NOMO-1 treated with dmso at 0.1 percent for 144 hours (cell line): ENCODE measurements around the gene EIF1.
"Not testable (repeated sequence)": the region's sequence is repeated elsewhere in the genome, so short reads cannot be mapped to it uniquely, and the experiment has no call there.

Source experiments
- DNase-seq: peaks from one replicate; lab custom pipeline; 2025; ENCODE audit not compliant: unreplicated experiment; lab: John Stamatoyannopoulos, UW

EIF1 gene

DNA sequence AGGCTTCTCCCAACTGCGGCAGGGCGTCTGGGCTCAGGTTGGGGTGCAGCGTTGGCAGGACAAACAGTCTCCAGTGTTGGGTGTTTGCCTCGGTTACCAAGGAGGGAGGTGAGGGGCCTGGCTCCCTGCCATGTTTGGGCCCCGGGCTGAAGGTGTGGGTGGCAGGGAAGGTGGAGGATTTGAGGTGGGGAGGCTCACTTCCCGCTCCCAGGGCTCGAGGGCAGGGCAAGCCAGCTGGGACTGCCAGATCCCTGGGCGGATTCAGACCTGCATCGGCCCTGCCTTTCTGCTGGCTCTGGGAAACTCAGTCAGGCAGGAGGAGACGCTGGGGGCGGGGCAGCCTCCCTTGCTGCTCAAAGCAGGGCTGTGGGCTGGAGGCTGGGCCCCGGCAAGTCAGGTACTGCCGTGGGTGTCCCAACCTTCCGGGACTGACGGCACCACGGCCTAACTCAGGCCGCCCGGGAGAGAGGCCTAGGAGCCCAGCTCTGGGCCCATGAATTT is 33.0 kb upstream of the EIF1 start:
- DNase-seq: no peak

GRCh38 chr17:41656249-41657023 is 32.2 kb upstream of the EIF1 start:
- DNase-seq: no peak

DNA sequence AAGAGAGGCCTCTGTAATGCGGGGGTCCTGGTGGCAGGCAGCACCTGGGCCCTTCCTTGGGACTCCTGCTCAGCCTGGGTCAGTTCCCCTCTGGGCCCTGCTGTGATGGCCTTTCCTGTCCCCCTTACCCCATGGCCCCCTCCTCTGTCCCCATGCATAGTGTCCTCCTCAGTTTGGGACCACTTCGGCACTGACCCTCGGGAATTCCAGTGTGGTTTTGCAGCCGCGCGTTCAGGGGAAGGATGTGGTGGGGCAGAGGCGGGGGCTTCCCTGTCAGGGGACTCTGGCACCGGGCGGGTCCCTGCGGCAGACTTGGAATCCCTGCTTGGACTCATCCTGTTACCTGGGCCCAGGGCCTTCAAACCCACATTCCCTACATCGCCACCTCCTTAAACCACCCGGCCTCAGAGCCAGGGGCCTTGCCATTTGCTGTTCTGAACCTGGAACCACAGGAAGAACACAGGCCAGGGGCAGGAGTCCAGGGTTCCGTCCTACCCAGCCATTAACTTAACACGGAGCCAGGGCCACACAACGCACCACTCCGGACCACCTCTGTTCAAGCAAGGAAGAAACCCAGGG is 31.4 kb upstream of the EIF1 start:
- no peak for DNase-seq

- DNase-seq: no peak
These were observed 30.7 kb upstream of the EIF1 start for GRCh38 chr17:41657936-41658335.

DNA sequence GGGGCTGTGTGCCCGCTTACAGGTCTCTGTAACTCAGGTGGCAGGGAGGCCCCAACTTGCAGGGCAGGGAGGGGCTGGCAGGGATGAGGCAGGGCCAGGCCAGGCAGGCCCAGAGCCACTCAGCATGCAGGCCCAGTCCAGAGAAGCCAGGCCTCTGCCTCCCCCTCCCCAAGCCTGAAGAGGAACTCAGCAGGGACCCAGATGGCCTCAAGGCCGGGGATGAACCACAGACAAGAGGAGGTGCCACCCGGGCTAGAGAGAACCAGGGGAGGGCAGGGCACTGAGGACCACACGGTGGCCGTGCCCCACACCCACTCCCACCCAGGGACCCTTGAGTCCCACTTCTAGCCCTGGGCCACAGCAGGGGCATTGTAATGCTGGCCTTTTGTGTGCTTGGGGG is 29.8 kb upstream of the EIF1 start:
- DNase-seq: no peak

GRCh38 chr17:41659427-41660212 is 29.1 kb upstream of the EIF1 start:
- DNase-seq: no peak

GRCh38 chr17:41660221-41660711 is 28.4 kb upstream of the EIF1 start:
- DNase-seq: no peak

DNA sequence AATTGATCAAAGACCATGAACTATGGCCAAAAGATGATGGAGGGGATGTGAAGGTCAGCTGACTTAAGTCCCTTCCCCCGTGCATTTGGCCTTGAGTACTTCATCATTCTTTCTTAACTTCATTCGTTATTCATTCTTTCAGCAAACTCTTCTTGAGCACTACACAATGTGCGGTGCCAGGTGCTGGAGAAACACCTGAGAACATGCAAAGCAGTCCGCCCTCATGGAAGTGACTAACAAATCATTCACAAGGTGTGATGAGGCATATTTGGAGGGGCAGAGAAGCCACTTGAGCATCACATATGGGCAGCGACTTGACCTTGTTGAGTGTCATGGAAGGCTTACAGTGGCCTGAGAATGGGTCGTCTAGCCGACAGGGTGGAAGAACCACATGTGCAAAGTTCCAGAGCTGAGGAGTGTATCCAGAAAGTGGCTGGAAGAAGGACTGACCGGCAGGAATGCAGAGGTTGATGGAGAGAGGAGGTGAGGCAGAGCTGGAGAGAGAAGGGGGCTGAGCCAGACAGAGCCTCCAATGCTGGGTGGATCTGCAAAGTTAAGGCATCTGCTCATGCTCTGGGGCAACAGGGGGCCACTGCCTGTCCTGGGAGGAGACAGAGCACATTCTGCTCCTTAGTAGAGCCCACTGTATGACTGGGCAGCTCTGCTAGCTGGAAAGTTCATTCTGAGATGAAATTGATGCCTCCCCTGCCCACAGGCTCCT is 25.1 kb upstream of the EIF1 start:
- DNase-seq: no peak

DNA sequence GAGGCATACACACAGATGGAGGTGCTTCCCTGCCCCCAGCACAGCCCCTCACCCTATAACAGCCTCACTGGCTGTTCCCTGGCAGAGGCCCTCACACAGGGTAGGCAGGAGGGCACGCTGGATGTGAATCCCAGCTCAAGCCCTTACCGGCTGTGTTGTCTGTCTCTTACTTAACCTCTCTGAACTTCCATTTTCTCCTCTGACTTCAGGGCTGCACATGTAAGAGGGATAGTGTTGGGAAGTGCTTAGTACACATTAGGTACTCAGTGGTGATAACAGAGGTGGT is 24.6 kb upstream of the EIF1 start:
- DNase-seq: no peak

DNA sequence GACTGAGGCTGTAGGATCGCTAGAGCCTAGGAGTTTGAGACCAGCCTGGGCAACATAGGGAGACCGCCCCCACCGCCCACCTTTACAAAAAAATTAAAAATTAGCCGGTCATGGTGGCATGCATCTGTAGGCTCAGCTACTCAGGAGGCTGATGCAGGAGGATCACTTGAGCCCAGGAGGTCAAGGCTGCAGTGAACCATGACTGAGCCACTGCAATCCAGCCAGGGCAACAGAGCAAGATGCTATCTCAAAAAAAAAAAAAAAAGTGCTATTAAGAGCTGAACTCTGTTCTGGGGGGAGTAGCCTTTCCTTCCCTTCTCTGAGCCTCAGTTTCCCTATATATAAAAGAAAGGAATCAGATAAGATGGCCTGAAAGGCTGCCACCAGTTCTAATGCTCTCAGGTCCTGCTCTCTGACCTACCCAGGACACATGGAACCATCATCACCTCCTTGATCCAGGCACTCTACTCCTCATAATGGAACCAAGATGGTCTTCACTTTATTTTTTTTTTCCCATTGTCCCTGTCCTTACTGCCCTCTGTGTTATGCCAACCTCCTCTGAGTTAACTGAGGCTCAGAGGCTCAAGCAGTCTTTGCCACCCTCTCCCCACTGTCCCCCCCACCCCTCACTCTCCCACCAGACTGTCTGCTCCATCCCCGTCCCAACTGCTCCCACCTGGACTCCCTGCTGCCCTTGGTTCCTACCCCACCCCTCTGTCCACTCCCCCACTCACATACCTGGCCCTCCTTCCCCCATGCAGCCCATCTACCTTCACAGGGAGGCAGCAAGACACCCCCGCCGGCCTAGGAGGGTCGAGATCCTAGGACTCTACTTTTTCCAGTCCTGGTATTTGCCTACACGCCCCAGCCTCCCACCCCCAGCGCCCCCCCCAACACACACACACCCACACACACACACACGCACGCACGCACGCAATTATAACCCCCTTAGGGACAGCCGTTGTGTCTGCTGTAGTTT is 23.8 kb upstream of the EIF1 start:
- no peak for DNase-seq

DNA sequence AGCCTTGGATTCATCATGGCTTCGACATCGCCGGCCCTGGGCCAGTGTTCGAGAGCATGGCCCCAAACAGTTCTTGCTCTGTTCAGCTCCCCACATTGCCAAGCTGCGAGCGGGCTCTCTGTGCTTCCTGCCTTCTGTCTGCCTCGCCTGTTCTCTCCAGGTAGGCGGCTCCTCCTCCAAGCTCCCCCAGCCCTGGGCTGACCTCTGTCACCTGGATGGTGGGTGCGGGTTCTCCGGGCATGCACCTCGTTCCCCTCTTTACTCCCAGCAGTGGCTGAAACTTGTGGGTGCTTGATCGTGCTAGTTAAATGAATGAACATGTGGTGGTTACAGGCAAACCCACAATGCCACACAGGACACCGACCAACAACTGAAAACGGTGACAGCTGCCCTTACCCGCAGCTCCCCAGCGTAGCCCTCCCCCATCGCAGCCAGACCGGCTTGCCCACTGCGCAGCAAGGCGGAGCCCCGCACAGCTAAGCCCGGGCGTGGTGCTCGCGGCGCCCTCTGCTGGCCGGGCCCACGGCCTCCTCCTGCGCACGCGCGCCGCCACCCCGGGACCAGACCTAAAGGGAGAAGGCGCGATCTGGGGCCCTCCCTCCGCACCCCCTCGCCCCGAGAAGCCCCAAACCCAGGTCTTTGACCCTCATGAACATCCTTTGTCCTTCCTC is 23.0 kb upstream of the EIF1 start:
- peak; percentile 65 for DNase-seq

DNA sequence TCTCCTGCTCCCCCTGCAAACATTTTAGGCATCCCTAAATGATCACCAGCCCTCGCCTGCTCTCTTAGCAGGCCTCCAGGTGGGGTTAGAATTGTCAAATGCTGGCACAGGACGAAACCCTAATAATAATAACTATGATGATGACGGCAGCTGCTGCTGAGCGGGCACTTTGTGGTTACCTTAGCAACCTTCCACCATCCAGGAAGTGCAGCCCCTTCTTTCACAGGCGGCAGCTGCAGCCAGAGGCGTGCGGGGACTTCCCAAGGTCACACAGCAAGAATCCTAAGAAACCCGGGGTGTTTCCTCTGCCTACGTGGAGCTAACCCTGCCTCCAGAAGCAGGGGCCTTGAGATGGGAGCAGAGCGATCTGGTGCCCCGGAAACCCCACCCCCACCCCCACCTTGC is 22.4 kb upstream of the EIF1 start:
- DNase-seq: no peak

GRCh38 chr17:41666708-41667279 is 21.9 kb upstream of the EIF1 start:
- DNase-seq: peak; percentile 89

DNA sequence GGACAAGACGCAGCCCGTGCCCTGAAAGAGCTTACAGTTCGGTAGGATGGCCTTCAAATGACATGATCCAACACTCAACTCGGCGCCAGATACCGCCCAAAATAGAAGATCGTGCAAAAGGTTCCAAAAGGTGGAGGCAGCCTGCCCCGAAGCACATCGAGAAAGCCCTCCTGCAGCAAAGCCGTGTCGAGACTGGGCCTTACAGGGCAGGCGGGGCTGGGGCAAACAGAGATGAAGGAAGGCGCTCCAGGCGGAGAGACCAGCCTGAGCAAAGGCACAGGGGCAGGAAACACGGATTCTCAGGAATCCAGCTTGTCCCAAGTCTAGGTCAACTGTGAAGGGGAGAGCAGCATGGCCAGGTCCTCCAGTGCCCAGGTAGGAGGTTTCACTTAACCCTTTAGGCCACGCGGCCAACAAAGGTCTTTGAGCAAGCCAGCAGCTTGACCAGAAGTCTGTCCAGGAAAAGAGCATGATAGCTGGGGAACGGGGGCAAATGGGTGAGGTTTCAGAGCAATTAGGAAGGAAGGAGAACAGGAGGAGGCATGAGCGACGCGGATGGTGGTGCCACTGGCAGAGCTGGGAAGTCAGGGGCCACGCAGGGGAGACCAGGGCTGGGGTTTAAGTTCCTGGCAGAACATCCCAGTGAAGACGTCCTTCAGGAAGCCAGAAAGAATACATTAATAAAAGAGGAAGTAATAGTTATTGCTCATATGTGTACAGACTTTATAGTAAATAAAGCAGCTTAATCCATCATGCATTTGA is 21.2 kb upstream of the EIF1 start:
- peak; percentile 10 for DNase-seq

DNA sequence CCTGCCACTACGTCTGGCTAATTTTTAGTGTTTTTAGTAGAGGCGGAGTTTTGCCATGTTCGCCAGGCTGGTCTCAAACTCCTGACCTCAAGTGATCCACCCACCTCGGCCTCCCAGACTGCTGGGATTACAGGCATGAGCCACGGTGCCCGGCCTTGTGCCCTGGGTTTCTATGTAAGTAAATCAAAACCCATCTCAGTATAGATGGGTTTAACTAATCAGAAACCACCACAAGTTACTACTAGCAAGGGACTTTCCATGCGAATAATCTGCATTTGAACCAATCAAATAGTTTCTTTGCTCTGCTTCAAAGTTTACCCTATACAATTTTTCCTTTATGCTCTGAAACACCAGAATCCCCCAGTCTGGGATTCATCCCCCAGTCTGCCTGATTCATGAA is 16.5 kb upstream of the EIF1 start:
- no peak for DNase-seq

- DNase-seq: not testable (repeated sequence)
These were observed 13.3 kb upstream of the EIF1 start for GRCh38 chr17:41675157-41676057.

- DNase-seq: no peak
These were observed 12.6 kb upstream of the EIF1 start for GRCh38 chr17:41676058-41676419.
